Suprapubic skin (tissue), 4 donors: ENCODE results near the gene CFAP65. TPM values are rescaled to one million over a fixed set of nuclear protein-coding genes. Genes with fewer than 3 reads are reported as not detected.

Source experiments
- DNase-seq, 2 donors: peaks; one replicate each; pipeline ENCODE4 v3.0.0-alpha.2; 2019; ENCODE audit warnings: low spot score in 2 of 2
- H3K27ac ChIP-seq: fragments of 200-600 bp; sonication (generic); one replicate; pipeline ENCODE4 v1.5.1; 2019
- H3K27me3 ChIP-seq: fragments of 200-600 bp; sonication (generic); one replicate; pipeline ENCODE4 v1.5.1; 2019
- H3K36me3 ChIP-seq: fragments of 200-600 bp; sonication (generic); one replicate; pipeline ENCODE4 v1.5.1; 2019
- H3K4me1 ChIP-seq: fragments of 200-600 bp; sonication (generic); one replicate; pipeline ENCODE4 v1.5.1; 2019
- H3K4me3 ChIP-seq: fragments of 200-600 bp; sonication (generic); one replicate; pipeline ENCODE4 v1.5.1; 2019; ENCODE audit warnings: mild to moderate bottlenecking
- H3K9me3 ChIP-seq: fragments of 200-600 bp; sonication (generic); one replicate; pipeline ENCODE4 v1.5.1; 2019
- EP300 ChIP-seq: sonication (generic); formaldehyde crosslinking; IDR thresholded peaks from one replicate; pipeline ENCODE4 v1.6.1; 2017; ENCODE audit warnings: antibody characterized with exemption
- POLR2A ChIP-seq, 2 donors: fragments of 450-650 bp; IDR thresholded peaks; one replicate each; pipeline ENCODE4 v1.6.1; 2017; ENCODE audit warnings: antibody characterized with exemption in 2 of 2, mild to moderate bottlenecking in 2 of 2, moderate library complexity in 2 of 2
- POLR2AphosphoS5 ChIP-seq, 3 donors: sonication (generic); formaldehyde crosslinking; IDR thresholded peaks; one replicate each; pipeline ENCODE4 v1.6.1; 2017; ENCODE audit warnings: antibody characterized with exemption in 3 of 3
- WGBS: methylation state at CpG from one replicate; pipeline ENCODE4 v1.1.5; 2018; 5-methylcytosine and 5-hydroxymethylcytosine counted together
- total RNA-seq, 4 donors: library from RNA; depleted of rRNA; stranded (reverse); fragments of >200 nt; gene quantifications; one replicate each; pipeline ENCODE4 v1.1.0, GENCODE V29; 2016
- TF ChIP-seq, protein P1 (sequence below), 2 donors: fragments of 200-600 bp in 1 of 2; fragments of 450-650 bp in 1 of 2; sonication (generic) in 1 of 2; IDR thresholded peaks; one replicate each; pipeline ENCODE4 v1.5.1; 2016 to 2019; ENCODE audit warnings: antibody characterized with exemption in 2 of 2, mild to moderate bottlenecking in 1 of 2, moderate library complexity in 1 of 2

Gene CFAP65
- total RNA-seq, 4 donors from 2014 or later, result not detected

DNA sequence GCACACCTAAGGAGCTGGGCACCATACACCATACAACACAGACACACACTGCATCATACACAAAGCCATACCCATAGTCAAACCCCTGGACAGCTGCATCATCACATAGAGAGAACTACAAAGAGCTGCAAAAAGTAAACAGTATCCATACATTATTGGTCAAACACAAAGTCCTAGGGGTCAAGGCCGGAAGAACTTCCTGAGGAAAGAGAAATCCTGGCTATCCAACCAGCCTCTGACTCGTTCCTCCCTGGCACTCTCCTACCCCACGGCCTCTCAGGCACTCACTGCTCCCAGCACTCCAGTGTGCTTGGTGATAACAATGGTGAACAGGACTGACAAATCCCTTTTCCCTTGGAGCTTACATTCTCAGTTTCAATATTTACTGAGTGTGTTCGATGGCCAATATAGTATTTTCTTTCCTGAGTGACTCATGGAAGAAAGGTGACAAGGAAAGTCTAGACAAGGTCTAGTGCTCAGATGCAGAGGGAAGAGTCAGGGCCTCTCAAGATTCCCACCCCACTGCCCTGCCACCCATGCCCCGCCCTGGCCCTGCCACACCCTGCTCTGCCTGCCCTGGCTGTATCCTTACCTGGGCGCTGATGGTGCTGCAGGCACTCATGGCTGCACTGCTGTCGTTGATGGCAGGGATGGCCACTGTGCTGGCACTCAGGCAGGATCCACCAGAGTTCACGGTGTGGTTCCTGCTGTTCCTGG is 3.4 kb downstream of the CFAP65 start:
- peaks cover 68% of the 10 kb centered on the region for H3K27me3 ChIP-seq
- TF ChIP-seq EP300 (no peak), POLR2AphosphoS5 (IDR thresholded peaks at IDR 0.05) (no peak)
- H3K27ac ChIP-seq, result no peak overlapping the region
- no peaks in the 10 kb centered on the region for H3K9me3 ChIP-seq
- 58% methylated on average over 8 of the region's 8 CpGs for WGBS
- H3K36me3 ChIP-seq, result no peaks in the 10 kb centered on the region
- H3K4me1 ChIP-seq, result peaks cover 6% of the 10 kb centered on the region
- H3K4me3 ChIP-seq, result no peak overlapping the region
- no peak for DNase-seq

GRCh38 chr2:219035942-219036341 is 5.4 kb downstream of the CFAP65 start:
- H3K27ac ChIP-seq, result no peak overlapping the region
- H3K9me3 ChIP-seq, result no peaks in the 10 kb centered on the region
- TF ChIP-seq POLR2A (IDR thresholded peaks at IDR 0.05) (no peak), POLR2AphosphoS5 (IDR thresholded peaks at IDR 0.05) (no peak), EP300 (no peak)
- TF ChIP-seq, protein P1, sequence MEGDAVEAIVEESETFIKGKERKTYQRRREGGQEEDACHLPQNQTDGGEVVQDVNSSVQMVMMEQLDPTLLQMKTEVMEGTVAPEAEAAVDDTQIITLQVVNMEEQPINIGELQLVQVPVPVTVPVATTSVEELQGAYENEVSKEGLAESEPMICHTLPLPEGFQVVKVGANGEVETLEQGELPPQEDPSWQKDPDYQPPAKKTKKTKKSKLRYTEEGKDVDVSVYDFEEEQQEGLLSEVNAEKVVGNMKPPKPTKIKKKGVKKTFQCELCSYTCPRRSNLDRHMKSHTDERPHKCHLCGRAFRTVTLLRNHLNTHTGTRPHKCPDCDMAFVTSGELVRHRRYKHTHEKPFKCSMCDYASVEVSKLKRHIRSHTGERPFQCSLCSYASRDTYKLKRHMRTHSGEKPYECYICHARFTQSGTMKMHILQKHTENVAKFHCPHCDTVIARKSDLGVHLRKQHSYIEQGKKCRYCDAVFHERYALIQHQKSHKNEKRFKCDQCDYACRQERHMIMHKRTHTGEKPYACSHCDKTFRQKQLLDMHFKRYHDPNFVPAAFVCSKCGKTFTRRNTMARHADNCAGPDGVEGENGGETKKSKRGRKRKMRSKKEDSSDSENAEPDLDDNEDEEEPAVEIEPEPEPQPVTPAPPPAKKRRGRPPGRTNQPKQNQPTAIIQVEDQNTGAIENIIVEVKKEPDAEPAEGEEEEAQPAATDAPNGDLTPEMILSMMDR (IDR thresholded peaks at IDR 0.05), result no peak
- 79% methylated on average over 2 of the region's 2 CpGs for WGBS
- no peak overlapping the region for H3K4me3 ChIP-seq
- no peak for DNase-seq
- no peaks in the 10 kb centered on the region for H3K36me3 ChIP-seq
- H3K4me1 ChIP-seq, result no peaks in the 10 kb centered on the region
- H3K27me3 ChIP-seq, result peaks cover 66% of the 10 kb centered on the region

DNA sequence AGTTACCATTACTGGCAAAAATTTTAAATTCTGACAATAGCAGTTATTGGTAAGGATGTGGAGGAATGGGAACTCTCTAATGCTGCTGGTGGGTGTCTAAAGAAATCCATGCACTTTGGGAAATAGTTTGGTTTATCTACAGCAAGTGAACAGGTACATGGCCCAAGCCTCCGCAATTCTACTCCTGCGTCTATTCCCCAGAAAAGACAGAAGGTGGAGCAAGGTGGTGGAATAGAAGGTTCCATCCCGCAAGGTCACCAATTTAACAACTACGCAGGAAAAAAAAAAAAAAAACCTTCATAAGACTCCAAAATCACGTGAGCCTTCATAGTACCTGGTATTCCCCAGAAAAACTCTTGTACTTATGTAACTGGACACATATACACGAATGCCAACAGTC is 6.5 kb downstream of the CFAP65 start:
- no peaks in the 10 kb centered on the region for H3K9me3 ChIP-seq
- H3K4me3 ChIP-seq, result no peak overlapping the region
- no peak overlapping the region for H3K27ac ChIP-seq
- WGBS, result 55% methylated on average over 6 of the region's 6 CpGs
- DNase-seq, result no peak
- TF ChIP-seq POLR2AphosphoS5 (IDR thresholded peaks at IDR 0.05) (no peak), EP300 (no peak), POLR2A (IDR thresholded peaks at IDR 0.05) (no peak)
- TF ChIP-seq, protein P1 (IDR thresholded peaks at IDR 0.05), result no peak
- no peaks in the 10 kb centered on the region for H3K36me3 ChIP-seq
- H3K4me1 ChIP-seq, result no peaks in the 10 kb centered on the region
- H3K27me3 ChIP-seq, result peaks cover 66% of the 10 kb centered on the region

DNA sequence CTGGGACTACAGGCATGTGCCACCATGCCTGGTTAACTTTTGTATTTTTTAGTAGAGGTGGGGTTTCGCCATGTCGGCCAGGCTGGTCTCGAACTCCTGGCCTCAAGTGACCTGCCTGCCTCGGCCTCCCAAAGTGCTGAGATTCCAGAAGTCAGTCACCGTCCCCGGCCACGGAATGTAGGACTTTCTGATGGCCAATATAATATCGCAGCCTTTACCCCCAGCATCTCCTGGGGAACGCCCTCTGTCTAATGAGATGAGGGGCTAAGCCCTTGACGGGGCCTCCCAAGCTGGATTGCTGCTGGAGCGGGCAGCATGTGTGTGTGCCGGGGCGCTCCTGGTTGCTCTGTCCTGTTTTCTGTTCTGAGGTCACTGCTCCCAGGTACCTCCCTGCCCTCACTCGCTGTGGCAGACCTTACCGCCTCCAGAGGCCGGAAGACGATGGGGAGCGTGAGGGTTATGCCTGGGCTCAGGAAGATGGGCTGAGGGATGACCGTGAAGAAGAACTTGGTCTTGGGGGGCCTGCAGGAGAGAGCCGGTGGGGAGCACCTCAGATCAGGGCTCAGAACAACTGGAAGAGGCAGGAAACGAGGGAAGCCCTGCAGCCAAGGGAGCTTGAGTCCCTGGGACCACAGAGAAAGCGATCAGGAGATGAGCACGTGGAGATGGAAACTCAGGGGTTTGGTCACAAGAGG is 9.1 kb downstream of the CFAP65 start:
- no peaks in the 10 kb centered on the region for H3K9me3 ChIP-seq
- H3K27ac ChIP-seq, result no peak overlapping the region
- H3K4me1 ChIP-seq, result no peaks in the 10 kb centered on the region
- H3K36me3 ChIP-seq, result no peaks in the 10 kb centered on the region
- TF ChIP-seq, protein P1 (IDR thresholded peaks at IDR 0.05), result no peak
- TF ChIP-seq EP300 (no peak), POLR2AphosphoS5 (IDR thresholded peaks at IDR 0.05) (no peak), POLR2A (IDR thresholded peaks at IDR 0.05) (no peak)
- H3K27me3 ChIP-seq, result peaks cover 41% of the 10 kb centered on the region
- no peak for DNase-seq
- 79% methylated on average over 23 of the region's 23 CpGs for WGBS
- H3K4me3 ChIP-seq, result no peak overlapping the region

- no peaks in the 10 kb centered on the region for H3K9me3 ChIP-seq
- 68% methylated on average over 21 of the region's 21 CpGs for WGBS
- DNase-seq, result no peak
- H3K27ac ChIP-seq, result no peak overlapping the region
- H3K36me3 ChIP-seq, result no peaks in the 10 kb centered on the region
- peaks cover 39% of the 10 kb centered on the region for H3K27me3 ChIP-seq
- no peaks in the 10 kb centered on the region for H3K4me1 ChIP-seq
- TF ChIP-seq EP300 (no peak), POLR2A (IDR thresholded peaks at IDR 0.05) (no peak), POLR2AphosphoS5 (IDR thresholded peaks at IDR 0.05) (no peak)
- TF ChIP-seq, protein P1 (IDR thresholded peaks at IDR 0.05), result no peak
- no peak overlapping the region for H3K4me3 ChIP-seq
These were observed 10.1 kb downstream of the CFAP65 start for GRCh38 chr2:219031005-219031738.
